ENCODE results near the gene MCF2L.

MCF2L gene

GRCh38 chr13:113117911-113118260 lies 148.9 kb downstream of the MCF2L start:
- no peak for DNase-seq

DNA sequence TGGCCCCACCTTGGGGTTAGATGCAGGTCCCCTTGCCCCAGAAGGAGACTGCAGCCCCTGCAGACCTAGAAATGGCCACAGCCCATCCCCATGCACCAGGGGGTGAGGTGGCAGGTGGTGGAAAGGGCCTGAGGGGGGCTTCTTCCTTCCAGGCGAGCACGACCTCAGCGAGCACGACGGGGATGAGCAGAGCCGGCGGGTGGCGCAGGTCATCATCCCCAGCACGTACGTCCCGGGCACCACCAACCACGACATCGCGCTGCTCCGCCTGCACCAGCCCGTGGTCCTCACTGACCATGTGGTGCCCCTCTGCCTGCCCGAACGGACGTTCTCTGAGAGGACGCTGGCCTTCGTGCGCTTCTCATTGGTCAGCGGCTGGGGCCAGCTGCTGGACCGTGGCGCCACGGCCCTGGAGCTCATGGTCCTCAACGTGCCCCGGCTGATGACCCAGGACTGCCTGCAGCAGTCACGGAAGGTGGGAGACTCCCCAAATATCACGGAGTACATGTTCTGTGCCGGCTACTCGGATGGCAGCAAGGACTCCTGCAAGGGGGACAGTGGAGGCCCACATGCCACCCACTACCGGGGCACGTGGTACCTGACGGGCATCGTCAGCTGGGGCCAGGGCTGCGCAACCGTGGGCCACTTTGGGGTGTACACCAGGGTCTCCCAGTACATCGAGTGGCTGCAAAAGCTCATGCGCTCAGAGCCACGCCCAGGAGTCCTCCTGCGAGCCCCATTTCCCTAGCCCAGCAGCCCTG lies 149.4 kb downstream of the MCF2L start:
- no peak for DNase-seq

DNA sequence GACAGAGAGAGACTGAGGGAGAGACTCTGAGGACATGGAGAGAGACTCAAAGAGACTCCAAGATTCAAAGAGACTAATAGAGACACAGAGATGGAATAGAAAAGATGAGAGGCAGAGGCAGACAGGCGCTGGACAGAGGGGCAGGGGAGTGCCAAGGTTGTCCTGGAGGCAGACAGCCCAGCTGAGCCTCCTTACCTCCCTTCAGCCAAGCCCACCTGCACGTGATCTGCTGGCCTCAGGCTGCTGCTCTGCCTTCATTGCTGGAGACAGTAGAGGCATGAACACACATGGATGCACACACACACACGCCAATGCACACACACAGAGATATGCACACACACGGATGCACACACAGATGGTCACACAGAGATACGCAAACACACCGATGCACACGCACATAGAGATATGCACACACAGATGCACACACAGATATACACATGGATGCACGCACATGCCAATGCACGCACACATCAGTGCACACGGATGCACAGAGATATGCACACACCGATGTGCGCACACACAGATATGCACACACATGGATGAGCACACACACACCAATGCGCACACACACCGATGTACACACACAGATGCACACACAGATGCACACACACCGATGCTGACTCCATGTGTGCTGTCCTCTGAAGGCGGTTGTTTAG lies 150.3 kb downstream of the MCF2L start:
- DNase-seq: no peak

DNA sequence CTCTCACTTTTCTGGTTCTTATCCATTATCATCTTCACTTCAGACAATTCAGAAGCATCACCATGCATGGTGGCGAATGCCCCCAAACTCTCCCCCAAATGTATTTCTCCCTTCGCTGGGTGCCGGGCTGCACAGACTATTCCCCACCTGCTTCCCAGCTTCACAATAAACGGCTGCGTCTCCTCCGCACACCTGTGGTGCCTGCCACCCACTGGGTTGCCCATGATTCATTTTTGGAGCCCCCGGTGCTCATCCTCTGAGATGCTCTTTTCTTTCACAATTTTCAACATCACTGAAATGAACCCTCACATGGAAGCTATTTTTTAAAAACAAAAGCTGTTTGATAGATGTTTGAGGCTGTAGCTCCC lies 150.8 kb downstream of the MCF2L start:
- DNase-seq: no peak

DNA sequence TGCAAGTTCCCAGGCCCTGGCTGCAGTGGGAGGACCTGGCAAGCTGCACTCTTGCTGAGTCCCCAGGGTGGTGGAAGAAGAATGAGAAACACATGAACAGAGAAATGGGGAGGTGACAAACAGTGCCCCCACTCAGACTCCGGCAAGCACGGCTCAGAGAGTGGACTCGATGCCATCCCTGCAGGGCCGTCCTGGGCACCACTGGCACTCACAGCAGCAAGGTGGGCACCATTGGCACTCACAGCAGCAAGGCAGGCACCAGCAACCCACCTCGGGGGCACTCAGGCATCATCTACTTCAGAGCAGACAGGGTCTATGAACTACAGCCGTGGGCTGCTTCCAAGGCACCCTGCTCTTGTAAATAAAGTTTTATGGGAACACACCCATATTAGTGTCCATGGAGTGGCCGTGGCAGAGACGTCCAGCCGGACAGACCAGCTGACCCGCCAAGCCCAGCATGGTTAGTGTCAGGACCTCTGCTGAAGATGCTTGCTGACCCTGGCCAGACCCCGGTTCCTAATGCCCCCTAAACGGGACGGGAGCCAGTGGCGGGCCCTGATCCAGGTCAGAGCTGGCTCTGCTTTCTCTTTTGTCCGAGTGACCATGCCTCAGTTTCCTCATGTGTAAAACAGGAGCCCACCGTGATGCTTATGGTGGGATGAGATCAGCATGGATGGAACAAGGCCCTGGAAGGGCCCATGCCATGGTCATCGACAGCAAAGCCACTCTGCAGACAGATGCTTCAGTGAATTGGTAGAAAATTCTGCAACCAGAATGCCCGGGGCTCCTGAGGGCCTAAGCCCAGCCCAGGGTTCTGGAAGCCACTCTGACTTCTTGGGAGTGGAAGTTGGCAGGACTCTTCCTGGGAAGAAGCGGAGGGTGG lies 151.5 kb downstream of the MCF2L start:
- DNase-seq: no peak

DNA sequence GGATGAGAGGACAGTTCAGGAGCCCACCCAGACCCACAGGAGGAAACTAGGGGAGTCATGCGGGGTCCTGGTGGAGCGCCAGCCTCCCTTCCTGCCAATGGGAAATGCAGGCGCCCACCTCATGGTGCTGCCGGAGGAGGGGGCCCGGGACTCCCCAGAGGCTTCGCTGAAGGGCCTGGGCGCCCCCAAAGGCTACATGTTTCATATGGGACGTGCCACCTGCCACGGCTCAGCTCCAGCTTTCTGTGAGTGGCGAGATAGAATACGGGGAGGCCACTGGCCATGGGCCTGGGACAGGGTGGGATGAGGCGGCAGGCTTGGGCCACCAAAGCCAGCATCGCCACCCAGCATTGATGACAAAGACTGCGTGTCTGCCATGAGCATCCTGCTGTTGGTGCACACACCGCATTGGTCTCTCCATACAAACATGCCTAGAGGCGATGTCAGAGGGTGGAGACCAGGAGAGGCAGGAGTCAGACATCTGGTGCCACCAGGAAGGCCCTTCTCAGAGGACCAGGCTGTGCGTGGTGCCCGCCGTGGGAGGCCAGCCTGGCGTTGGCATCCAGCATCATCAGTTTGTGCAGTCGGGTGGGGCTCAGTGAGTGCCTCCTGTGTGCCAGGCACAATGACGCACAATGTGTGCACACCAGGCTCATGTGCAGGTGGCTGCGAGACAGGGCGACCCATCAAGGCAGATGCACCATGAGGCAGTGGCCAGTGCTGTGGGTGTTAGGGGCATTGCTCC lies 152.3 kb downstream of the MCF2L start:
- no peak for DNase-seq

DNA sequence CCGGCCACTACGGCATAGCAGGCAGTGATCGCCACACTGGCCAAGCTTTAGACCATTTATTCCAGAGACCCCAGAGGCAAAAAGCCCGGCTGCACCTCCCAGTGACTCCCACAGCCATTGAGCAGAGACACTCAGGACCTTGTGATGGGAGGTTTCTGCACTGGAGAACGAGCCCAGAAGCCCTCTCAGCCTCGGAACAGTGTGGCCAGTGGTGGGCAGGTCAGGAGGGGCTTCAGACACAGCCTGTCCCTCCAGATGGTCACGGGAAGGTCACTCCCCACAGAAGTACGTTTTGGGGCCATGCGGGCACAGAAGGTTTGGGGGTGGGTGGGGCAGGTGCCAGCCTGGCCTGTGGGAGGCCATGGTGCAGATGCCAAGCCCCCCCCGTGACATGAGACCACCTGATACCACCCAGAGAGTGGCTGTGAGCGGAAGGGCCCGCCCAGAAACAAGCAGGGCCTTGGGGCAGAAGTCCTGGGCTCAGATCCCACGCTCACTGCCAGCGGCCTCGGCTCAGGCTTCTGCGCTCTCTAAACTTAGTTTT lies 153.0 kb downstream of the MCF2L start:
- DNase-seq: no peak

GRCh38 chr13:113122550-113123225 lies 153.7 kb downstream of the MCF2L start, which contains the start of gene F10:
Gene F10, plus strand, starts transcription at chr13:113122799. Its CDS starts 57 bp downstream, at chr13:113122856.
- no peak for DNase-seq

DNA sequence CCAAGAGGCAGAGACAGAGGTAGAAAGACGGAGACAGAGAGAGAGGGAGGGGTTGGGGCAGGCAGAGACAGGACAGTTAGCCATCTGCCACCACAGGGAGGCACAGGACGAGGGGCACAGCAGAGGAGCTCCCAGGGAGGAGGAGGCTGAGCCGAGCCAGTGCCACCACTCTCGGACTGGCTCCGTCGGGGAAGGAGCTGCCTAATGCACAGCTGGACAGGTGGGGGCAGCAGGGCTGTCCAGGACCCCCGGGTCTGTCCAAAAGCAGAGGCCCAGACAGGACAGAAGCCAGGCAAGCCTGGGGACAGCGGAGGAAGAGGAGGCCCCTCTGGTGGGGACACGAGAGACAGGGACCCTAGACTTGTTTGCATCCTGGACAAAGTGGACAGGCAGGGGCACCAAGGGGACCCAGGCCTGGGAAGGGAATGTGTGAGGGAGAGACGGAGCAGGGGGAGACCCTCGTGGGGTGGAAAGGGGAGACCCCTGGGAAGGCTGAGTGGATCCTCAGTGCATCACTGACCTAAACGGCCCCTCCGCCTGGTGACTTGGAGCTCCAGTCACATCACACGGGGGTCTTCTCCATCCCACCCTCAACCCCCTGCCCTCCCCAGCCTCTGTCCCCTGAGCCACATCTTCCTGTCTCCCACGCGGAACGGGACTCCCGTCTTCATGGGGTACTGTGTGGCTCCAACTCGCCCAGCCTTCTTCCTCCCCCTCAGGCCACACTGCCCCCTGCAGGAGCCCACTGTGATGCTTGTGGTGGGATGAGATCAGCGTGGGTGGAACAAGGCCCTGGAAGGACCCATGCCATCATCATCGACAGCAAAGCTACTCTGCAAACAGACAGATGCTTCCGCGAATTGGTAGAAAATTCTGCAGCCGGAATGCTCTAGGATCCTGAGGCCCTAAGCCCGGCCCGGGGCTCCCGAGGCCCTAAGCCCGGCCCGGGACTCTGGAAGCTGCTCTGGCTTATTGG lies 154.5 kb downstream of the MCF2L start:
- peak; percentile 3 for DNase-seq

- DNase-seq: no peak
Measured at GRCh38 chr13:113124211-113124970, 155.4 kb downstream of the MCF2L start.

DNA sequence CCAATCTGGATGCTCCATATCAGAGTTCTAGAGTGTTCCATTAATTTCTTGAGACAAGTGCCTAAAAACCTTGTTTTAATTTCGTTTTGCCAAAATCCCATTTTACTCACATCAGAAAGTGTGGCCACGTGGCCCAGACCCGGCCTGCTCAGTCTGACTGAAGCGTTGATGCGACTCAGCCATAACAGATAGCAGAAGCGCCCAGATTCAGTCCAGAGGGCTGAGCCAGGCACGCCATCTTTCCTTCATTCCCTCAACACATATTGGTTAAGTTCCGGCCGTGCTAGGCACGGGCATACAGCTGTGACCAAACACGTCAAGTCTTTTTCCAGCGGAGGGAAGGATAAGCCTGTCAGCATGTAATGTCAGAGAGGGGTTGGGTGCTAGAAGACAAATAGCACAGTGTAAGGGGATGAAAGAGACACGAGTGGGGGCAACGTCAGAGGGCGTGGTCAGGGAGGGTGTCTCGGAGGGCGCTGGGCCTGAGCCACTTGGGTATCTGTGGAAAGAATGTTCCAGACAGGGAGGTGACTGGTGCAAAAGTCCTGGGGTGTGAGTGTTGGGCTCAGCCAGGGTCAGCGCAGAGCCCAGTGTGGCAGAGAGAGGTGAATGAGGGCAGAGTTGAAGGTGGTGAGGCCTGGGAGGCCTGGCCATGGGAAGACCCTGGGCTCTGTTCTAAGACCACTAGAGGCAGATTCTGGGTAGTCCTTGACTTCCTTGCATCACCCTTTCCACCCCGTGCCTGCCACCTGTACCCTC lies 156.7 kb downstream of the MCF2L start:
- DNase-seq: no peak

DNA sequence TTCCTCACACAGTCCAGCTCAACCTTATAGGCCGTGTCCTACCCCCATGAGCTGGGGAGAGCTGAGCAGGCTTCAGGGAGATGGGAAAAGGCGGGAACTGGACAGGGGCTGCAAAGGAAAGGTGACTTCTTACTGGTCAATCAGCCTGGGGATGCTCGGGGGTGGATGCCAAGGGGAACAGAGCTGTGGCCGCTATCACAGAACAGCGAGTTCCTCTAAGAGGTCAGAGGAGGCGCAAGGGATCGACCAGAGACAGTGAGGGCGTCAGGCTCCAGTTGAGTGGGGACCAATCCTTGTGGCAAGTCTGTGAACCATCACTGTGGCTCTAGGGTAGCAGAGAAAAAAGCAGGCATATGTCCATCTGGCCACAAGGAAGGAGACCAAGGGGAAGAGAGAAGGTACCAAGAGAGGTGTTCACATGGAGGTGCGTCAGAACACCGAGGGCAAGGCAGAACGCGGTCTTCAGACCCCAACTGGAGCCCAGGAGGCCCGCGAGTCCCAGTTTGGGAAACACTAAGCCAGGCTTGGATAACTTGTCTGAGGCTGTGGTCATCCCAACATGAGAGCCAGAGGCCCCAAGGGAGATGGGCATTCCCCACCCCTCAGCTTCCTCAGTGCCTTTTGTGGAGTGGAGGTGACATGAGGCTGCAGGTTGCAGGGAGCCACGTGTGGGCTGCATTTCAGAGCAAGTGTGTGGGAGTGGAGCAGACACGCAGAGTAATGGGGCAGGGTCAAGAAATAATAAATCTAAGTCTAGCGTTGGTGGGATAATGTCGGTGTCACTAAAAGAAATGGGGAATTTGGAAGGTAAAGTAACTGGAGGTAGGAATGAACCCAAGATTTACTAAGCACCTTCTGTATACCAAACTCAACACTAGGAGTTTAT lies 157.5 kb downstream of the MCF2L start:
- no peak for DNase-seq

DNA sequence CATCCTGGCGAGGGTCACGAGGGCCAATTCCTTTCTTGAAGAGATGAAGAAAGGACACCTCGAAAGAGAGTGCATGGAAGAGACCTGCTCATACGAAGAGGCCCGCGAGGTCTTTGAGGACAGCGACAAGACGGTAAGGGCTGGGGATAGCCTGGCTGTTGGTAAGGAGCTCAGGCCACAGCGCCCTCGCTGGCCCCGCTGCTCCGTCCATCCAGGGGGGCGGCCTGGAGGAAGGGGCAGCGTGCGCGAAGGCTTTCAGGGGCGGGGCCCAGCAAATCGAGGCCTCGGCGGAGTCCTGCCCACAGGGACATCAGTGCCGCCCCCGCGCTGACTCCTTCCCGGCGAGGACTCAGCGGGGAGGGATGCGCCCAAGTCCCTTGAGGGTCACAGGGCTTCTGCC lies 160.5 kb downstream of the MCF2L start:
- no peak for DNase-seq

- DNase-seq: no peak
Measured at GRCh38 chr13:113129921-113130750, 161.1 kb downstream of the MCF2L start.

DNA sequence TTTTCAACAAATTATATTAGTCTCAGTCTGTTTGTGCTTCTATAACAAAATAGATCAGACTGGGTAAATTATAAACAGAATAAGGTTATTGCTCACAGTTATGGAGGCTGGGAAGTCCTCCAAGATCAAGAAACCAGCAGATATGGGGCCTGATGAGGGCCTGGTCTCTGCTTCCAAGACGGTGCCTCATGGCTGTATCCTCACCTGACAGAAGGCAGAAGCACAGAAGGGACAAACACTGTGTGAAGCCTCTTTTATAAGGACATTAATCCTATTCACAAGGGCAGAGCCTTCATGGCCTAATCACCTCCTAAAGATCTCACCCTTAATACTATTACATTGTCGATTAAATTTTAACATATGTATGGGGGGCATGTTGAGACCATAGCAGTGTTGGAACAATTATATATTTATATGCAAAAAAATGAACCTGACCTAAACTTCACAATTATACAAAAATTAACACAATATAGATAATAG lies 166.3 kb downstream of the MCF2L start:
- no peak for DNase-seq

- DNase-seq: no peak
Measured at GRCh38 chr13:113137691-113138298, 168.8 kb downstream of the MCF2L start.

Measured in OCI-M1 (cell line).